NOMO-1 (cell line): Measurements from ENCODE around the gene NSMCE1.

Source experiments
- DNase-seq, 2 experiments: peaks; one replicate each; lab custom pipeline; 2025; ENCODE audit not compliant: unreplicated experiment in 2 of 2; lab: John Stamatoyannopoulos, UW

The NSMCE1 gene

GRCh38 chr16:27199235-27199586 is 69.4 kb downstream of the NSMCE1 start:
- no peak for DNase-seq

- DNase-seq: no peak
Measured at GRCh38 chr16:27198451-27199234, 69.9 kb downstream of the NSMCE1 start.

GRCh38 chr16:27197004-27197403 is 71.6 kb downstream of the NSMCE1 start:
- no peak for DNase-seq

- DNase-seq: no peak
Measured at GRCh38 chr16:27195941-27196595, 72.5 kb downstream of the NSMCE1 start.

DNA sequence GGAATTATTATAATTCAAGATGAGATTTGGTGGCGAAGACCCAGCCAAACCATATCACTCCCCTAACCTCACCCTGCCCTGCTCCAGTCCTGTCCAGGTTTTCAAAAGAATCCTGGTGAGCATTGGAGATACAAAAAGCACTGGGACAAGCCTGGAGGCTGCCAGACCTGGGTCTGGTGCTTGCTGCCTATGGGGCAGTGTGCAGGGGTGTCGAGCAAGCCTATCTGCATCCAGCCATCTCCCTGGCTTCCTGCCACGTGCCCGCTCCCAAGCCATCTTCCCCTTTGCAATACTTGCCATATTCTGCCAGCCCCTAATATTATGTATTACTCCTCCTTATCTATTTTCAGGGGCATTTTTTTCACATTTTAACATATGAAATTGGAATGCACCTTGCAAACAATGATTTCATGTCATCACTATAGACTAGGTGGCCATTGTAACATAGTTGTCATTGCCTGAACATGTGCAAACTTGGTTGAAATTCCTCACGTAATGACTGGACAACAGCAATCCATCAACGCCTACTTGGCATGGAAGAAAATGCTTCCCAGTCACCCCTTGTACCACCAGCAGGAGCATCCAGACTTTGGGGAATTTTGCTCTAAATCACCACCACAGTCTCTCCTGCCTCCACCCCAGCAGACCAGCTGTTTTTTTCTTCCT is 73.4 kb downstream of the NSMCE1 start:
- no peak for DNase-seq

GRCh38 chr16:27193300-27193990 is 75.1 kb downstream of the NSMCE1 start:
- DNase-seq: no peak

- DNase-seq: no peak
Measured at GRCh38 chr16:27191352-27191924, 77.1 kb downstream of the NSMCE1 start.

- no peak for DNase-seq
Measured at GRCh38 chr16:27190316-27190871, 78.2 kb downstream of the NSMCE1 start.

GRCh38 chr16:27189335-27189972 is 79.1 kb downstream of the NSMCE1 start:
- no peak for DNase-seq

DNA sequence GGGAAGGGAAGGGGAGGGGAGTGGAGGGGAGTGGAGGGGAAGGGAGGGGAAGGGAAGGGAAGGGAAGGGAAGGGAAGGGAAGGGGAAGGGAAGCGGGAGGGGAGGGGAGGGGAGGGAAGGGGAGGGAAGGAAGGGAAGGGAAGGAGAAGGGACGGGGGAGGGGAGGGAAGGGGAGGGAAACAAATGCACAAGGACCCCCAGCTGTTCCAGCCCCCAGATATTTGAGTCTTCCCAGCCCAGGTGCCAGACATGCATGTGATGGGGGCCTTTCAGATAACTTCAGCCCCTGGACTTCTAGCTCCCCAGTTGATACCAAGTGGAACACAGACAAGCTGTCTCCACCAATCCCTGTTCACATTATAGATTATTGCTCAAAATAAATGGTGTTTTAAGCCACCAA is 79.9 kb downstream of the NSMCE1 start:
- DNase-seq: no peak

DNA sequence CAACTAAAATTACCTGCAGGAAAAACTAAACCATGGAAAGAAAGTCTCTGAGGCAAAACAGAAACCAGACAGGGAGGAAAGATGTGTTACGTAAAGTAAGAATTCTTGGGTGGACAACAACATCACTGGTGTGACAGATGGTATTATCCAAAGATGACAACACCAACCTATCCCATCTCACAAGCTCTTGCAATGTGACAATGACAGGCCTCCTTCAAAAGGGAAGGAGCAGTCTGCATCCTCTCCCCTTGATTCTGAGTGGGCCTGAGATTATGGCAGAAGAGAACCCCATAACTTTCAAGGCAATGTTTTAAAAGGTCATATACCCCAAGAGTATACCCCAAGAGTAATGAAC is 82.8 kb downstream of the NSMCE1 start:
- no peak for DNase-seq

- DNase-seq: no peak
Measured at GRCh38 chr16:27182906-27183405, 85.6 kb downstream of the NSMCE1 start.

DNA sequence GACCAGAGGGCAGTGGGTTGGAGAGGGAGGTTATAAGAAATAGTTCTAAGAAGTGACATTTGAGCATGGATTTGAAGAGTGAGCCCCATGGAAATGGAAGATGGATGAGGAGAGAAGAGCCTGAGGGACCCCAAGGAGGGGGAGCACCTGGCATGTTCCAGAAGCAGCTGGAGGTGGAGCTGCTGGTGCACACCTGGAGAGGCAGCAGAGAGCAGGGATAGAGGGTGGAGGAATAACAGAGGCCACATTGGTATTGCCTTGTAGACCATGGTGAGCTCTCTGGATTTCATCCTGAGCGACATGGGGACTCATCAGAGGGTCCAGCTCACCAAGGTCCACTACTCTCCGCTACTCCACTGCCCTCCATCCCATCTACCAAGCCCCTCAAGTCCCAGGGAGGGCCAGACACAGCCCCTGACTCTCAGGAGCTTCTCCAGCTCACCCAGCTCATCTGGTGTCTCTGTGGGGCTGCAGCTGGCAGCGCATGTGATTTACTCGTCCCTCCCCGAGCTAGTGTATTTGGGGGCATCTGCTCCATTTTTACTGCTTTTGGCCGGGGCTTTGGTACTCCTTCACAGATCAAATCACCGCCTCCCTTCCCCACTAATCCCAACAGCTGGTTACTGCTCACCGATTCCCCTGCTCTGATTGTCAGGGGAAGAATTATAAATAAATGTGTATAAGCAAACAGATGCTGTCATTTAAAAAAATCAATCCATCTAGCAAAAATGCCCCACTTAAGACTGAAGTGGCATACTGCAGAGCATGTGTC is 87.4 kb downstream of the NSMCE1 start:
- DNase-seq: no peak

- DNase-seq: peak; percentile 82 to 89
Measured at GRCh38 chr16:27179500-27180072, 89.0 kb downstream of the NSMCE1 start.

GRCh38 chr16:27177031-27177774 is 91.4 kb downstream of the NSMCE1 start:
- DNase-seq: no peak

- DNase-seq: no peak
Measured at GRCh38 chr16:27175888-27176287, 92.7 kb downstream of the NSMCE1 start.
